Ishikawa (cell line): ENCODE results near the gene MAP1S.

Experiments
- CEBPB ChIP-seq: IDR thresholded peaks from 2 replicates; pipeline ENCODE4 v1.6.1; 2012
- CREB1 ChIP-seq: IDR thresholded peaks from 2 replicates; pipeline ENCODE4 v1.6.1; 2012; ENCODE audit warnings: low read depth
- EGR1 ChIP-seq: IDR thresholded peaks from 2 replicates; pipeline ENCODE4 v1.6.1; 2012
- EP300 ChIP-seq: IDR thresholded peaks from 2 replicates; pipeline ENCODE4 v1.6.1; 2012; ENCODE audit warnings: borderline replicate concordance
- FOXM1 ChIP-seq: IDR thresholded peaks from 2 replicates; pipeline ENCODE4 v1.6.1; 2012; ENCODE audit warnings: low read depth, borderline replicate concordance
- MAX ChIP-seq: IDR thresholded peaks from 2 replicates; pipeline ENCODE4 v1.6.1; 2012
- NFIC ChIP-seq: IDR thresholded peaks from 2 replicates; pipeline ENCODE4 v1.6.1; 2012
- RAD21 ChIP-seq: IDR thresholded peaks from 2 replicates; pipeline ENCODE4 v1.6.1; 2012; ENCODE audit warnings: low read depth
- TAF1 ChIP-seq: IDR thresholded peaks from 2 replicates; pipeline ENCODE4 v1.6.1; 2012; ENCODE audit warnings: low read depth, mild to moderate bottlenecking
- TCF12 ChIP-seq: IDR thresholded peaks from 2 replicates; pipeline ENCODE4 v1.6.1; 2012; ENCODE audit warnings: low read depth
- TEAD4 ChIP-seq: IDR thresholded peaks from 2 replicates; pipeline ENCODE4 v1.6.1; 2012
- USF1 ChIP-seq: IDR thresholded peaks from 2 replicates; pipeline ENCODE4 v1.6.1; 2012
- YY1 ChIP-seq: IDR thresholded peaks from 2 replicates; pipeline ENCODE4 v1.6.1; 2012; ENCODE audit warnings: low read depth
- ZBTB7A ChIP-seq: IDR thresholded peaks from 2 replicates; pipeline ENCODE4 v1.6.1; 2012; ENCODE audit warnings: low read depth
- TF ChIP-seq, protein P1 (sequence below): IDR thresholded peaks from 2 replicates; pipeline ENCODE4 v1.6.1; 2012; ENCODE audit warnings: low read depth, mild to moderate bottlenecking

MAP1S gene

GRCh38 chr19:17765069-17765618, 45.9 kb downstream of the MAP1S start:
- TF ChIP-seq YY1 = no peak
- TF ChIP-seq MAX = no peak
- TF ChIP-seq RAD21 = no peak
- TF ChIP-seq, protein P1, sequence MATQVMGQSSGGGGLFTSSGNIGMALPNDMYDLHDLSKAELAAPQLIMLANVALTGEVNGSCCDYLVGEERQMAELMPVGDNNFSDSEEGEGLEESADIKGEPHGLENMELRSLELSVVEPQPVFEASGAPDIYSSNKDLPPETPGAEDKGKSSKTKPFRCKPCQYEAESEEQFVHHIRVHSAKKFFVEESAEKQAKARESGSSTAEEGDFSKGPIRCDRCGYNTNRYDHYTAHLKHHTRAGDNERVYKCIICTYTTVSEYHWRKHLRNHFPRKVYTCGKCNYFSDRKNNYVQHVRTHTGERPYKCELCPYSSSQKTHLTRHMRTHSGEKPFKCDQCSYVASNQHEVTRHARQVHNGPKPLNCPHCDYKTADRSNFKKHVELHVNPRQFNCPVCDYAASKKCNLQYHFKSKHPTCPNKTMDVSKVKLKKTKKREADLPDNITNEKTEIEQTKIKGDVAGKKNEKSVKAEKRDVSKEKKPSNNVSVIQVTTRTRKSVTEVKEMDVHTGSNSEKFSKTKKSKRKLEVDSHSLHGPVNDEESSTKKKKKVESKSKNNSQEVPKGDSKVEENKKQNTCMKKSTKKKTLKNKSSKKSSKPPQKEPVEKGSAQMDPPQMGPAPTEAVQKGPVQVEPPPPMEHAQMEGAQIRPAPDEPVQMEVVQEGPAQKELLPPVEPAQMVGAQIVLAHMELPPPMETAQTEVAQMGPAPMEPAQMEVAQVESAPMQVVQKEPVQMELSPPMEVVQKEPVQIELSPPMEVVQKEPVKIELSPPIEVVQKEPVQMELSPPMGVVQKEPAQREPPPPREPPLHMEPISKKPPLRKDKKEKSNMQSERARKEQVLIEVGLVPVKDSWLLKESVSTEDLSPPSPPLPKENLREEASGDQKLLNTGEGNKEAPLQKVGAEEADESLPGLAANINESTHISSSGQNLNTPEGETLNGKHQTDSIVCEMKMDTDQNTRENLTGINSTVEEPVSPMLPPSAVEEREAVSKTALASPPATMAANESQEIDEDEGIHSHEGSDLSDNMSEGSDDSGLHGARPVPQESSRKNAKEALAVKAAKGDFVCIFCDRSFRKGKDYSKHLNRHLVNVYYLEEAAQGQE = no peak
- no peak for TF ChIP-seq TCF12
- TF ChIP-seq CREB1 = no peak
- no peak for TF ChIP-seq TEAD4
- TF ChIP-seq TAF1 = no peak
- TF ChIP-seq EGR1 = no peak
- no peak for TF ChIP-seq FOXM1
- TF ChIP-seq CEBPB = no peak
- no peak for TF ChIP-seq NFIC
- no peak for TF ChIP-seq USF1
- TF ChIP-seq ZBTB7A = no peak
- no peak for TF ChIP-seq EP300

DNA sequence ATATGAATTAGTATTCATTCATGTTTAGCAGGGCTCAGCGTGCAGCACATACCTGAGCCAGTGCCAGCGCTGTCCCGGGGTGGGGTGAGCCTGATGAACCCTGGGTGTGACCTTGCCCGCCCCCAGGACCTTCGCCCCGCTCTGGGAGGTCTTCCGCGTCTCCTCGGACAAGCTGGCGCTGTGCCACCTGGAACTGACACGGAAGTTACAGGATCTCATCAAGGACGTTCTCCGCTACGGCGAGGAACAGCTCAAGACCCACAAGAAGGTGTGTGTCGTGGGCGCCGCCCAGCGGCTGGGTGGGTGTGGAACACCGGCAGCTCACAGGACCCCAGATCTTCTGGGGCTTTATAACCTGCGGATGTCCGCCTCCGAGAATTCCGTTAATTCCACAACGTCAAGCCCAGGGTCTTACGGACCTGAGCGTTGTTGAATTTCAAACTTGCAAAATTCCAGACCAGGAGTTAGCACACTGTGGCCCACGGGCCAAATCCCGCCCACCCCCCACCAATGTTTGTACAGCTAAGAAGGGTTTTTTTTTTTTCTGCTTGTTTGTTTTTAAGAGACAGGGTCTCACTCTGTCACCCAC, 47.4 kb downstream of the MAP1S start:
- TF ChIP-seq MAX = peak; percentile 44; the same call in 1 of the 2 replicates
- TF ChIP-seq TAF1 = no peak
- TF ChIP-seq CEBPB = no peak
- TF ChIP-seq TEAD4 = no peak
- 0 out of 2 replicates have a peak, but pooled peaks have one; percentile 26 for TF ChIP-seq TCF12
- TF ChIP-seq EGR1 = no peak
- TF ChIP-seq, protein P1 = no peak
- TF ChIP-seq RAD21 = peak; percentile 91
- no peak for TF ChIP-seq YY1
- peak; percentile 83 for TF ChIP-seq NFIC
- no peak for TF ChIP-seq CREB1
- no peak for TF ChIP-seq USF1
- no peak for TF ChIP-seq FOXM1
- TF ChIP-seq ZBTB7A = no peak
- TF ChIP-seq EP300 = no peak

DNA sequence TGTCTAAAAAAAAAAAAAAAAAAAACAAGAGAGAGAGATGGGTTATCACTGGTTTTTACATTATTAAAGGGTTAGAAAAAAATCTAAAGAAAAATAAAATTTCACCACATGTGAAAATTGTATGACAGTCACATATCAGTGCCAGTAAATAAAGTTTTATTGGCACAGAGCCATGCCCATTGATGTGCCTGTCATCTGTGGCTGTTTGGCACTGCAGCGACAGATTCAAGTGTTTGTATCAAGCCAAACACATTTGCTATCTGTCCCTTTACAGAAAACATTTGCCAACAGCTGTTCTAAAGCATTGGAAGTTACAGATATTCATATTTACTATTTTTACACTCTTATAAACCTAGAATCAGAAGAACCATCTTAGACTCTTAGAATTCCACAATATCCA, 48.3 kb downstream of the MAP1S start:
- no peak for TF ChIP-seq YY1
- no peak for TF ChIP-seq ZBTB7A
- no peak for TF ChIP-seq TAF1
- TF ChIP-seq TEAD4 = no peak
- TF ChIP-seq, protein P1 = no peak
- TF ChIP-seq TCF12 = no peak
- TF ChIP-seq CREB1 = no peak
- no peak for TF ChIP-seq MAX
- no peak for TF ChIP-seq RAD21
- no peak for TF ChIP-seq EGR1
- no peak for TF ChIP-seq FOXM1
- no peak for TF ChIP-seq CEBPB
- no peak for TF ChIP-seq NFIC
- no peak for TF ChIP-seq USF1
